OCI-LY3 (cell line): Measurements from ENCODE around the gene SKIL.

Experiments
- H2AFZ ChIP-seq: fragments of 200-600, 300-600 bp; shearing (Covaris generic); 2 replicates; pipeline ENCODE4 v1.6.0; 2014; ENCODE audit warnings: antibody characterized with exemption, low read depth, low read length
- H3K27ac ChIP-seq: fragments of 200-600, 300-600 bp; sonication (generic); 2 replicates; pipeline ENCODE4 v1.5.1; 2014; ENCODE audit warnings: mild to moderate bottlenecking, low read length, moderate library complexity, mixed read lengths
- H3K27me3 ChIP-seq: fragments of 200-600, 300-600 bp; sonication (generic); 2 replicates; pipeline ENCODE4 v1.6.1; 2014; ENCODE audit warnings: low read depth, low read length, mixed read lengths
- H3K36me3 ChIP-seq: fragments of 200-600, 300-600 bp; sonication (generic); replicated peaks from 2 replicates; pipeline ENCODE3; 2014; ENCODE audit warnings: low read depth, low read length, mixed read lengths
- H3K4me1 ChIP-seq: fragments of 300-600, 200-600 bp; sonication (generic); 2 replicates; pipeline ENCODE4 v1.6.1; 2014; ENCODE audit warnings: low read length, mixed read lengths
- H3K4me2 ChIP-seq: fragments of 200-600, 300-600 bp; sonication (generic); 2 replicates; pipeline ENCODE4 v1.6.1; 2014; ENCODE audit warnings: low read length, mixed read lengths
- H3K4me3 ChIP-seq: fragments of 300-600, 200-600 bp; sonication (generic); 2 replicates; pipeline ENCODE4 v1.5.1; 2014; ENCODE audit warnings: antibody characterized with exemption, mild to moderate bottlenecking, low read length, moderate library complexity
- H3K79me2 ChIP-seq: fragments of 300-600, 200-600 bp; shearing (Covaris generic); 2 replicates; pipeline ENCODE4 v1.6.1; 2014; ENCODE audit warnings: mild to moderate bottlenecking, low read length, mixed read lengths
- H3K9ac ChIP-seq: fragments of 300-600, 200-600 bp; shearing (Covaris generic); 2 replicates; pipeline ENCODE4 v1.6.0; 2014; ENCODE audit warnings: mild to moderate bottlenecking, low read length, moderate library complexity
- H3K9me3 ChIP-seq: fragments of 200-600, 300-600 bp; shearing (Covaris generic); 2 replicates; pipeline ENCODE4 v1.6.1; 2014; ENCODE audit warnings: low read length, mixed read lengths; ENCODE audit not compliant: insufficient read depth
- H4K20me1 ChIP-seq: fragments of 200-600, 300-600 bp; sonication (generic); 2 replicates; pipeline ENCODE4 v1.6.1; 2016; ENCODE audit warnings: low read length, mixed read lengths; ENCODE audit not compliant: insufficient read depth
- CTCF ChIP-seq: fragments of 200-600, 300-600 bp; sonication (generic); IDR thresholded peaks from 2 replicates; pipeline ENCODE4 v1.5.1; 2014; ENCODE audit warnings: antibody characterized with exemption, low read length, low read depth
- EZH2phosphoT487 ChIP-seq: fragments of 200-600 bp; shearing (Covaris generic); IDR thresholded peaks from 2 replicates; pipeline ENCODE4 v1.6.1; 2018; ENCODE audit warnings: antibody characterized with exemption, mixed run types, low read depth

The SKIL gene

GRCh38 chr3:170353485-170353884 lies 4.0 kb upstream of the SKIL start:
- no peak for TF ChIP-seq CTCF
- TF ChIP-seq EZH2phosphoT487: no peak
- Histone ChIP-seq H3K27ac (peak overlapping the region; percentile 99), H3K4me2 (peak overlapping the region; percentile 63)

DNA sequence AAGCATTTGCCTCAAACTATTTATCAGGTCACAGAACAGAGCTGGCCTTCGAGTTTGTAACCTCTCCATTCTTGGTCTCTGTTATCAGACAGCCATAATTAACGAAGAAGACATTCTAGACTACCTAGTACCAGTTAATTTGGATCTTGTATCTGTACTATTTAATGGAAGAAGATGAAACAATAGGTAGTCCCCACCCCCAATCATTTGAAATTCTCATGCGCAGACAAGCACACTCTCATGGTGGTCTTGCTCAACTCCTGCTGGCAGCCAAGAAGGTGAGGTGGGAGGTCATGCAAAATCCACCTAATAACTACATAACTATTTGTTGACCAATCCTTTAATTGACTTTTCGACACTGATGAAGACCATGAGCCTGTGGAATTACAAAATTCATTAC lies 2.8 kb upstream of the SKIL start:
- H3K27ac ChIP-seq: peak overlapping the region; percentile 99
- peaks cover 9% of the 10 kb centered on the region for H3K36me3 ChIP-seq
- peaks cover 63% of the 10 kb centered on the region for H3K4me1 ChIP-seq
- H3K9ac ChIP-seq: peak overlapping the region; percentile 92
- 0 out of 2 replicates have a peak overlapping the region, but pooled peaks have one; percentile 41 for H2AFZ ChIP-seq
- H3K4me2 ChIP-seq: peak overlapping the region; percentile 93
- no peaks in the 10 kb centered on the region for H3K27me3 ChIP-seq
- H3K79me2 ChIP-seq: peaks cover 29% of the 10 kb centered on the region
- no peaks in the 10 kb centered on the region for H3K9me3 ChIP-seq
- H3K4me3 ChIP-seq: peak overlapping the region; percentile 82
- TF ChIP-seq CTCF: no peak
- no peak for TF ChIP-seq EZH2phosphoT487
- peaks cover 3% of the 10 kb centered on the region for H4K20me1 ChIP-seq

More at GRCh38 chr3:170353485-170353884, 4.0 kb upstream of the SKIL start:
- no peaks in the 10 kb centered on the region for H3K27me3 ChIP-seq
- H2AFZ ChIP-seq: no peak overlapping the region
- peak overlapping the region; percentile 46 for H3K4me3 ChIP-seq
- H3K79me2 ChIP-seq: peaks cover 16% of the 10 kb centered on the region
- no peaks in the 10 kb centered on the region for H4K20me1 ChIP-seq
- no peaks in the 10 kb centered on the region for H3K9me3 ChIP-seq
- H3K4me1 ChIP-seq: peaks cover 73% of the 10 kb centered on the region
- peak overlapping the region; percentile 92 for H3K9ac ChIP-seq
- H3K36me3 ChIP-seq: no peaks in the 10 kb centered on the region

GRCh38 chr3:170355738-170356595 lies 1.5 kb upstream of the SKIL start:
- Histone ChIP-seq H3K4me3 (peak overlapping the region; percentile 82), H3K4me2 (peak overlapping the region; percentile 93), H2AFZ (no peak overlapping the region), H4K20me1 (peaks cover 15% of the 10 kb centered on the region), H3K9me3 (no peaks in the 10 kb centered on the region), H3K79me2 (peaks cover 41% of the 10 kb centered on the region), H3K4me1 (peaks cover 63% of the 10 kb centered on the region), H3K27ac (peak overlapping the region; percentile 99), H3K9ac (peak overlapping the region; percentile 92), H3K27me3 (no peaks in the 10 kb centered on the region), H3K36me3 (peaks cover 21% of the 10 kb centered on the region)
- TF ChIP-seq CTCF (no peak), EZH2phosphoT487 (no peak)

- H3K36me3 ChIP-seq: peaks cover 29% of the 10 kb centered on the region
These were observed 829 bp upstream of the SKIL start for GRCh38 chr3:170356596-170357175.

More at GRCh38 chr3:170356596-170357175, 829 bp upstream of the SKIL start:
- Histone ChIP-seq H3K4me3 (peak overlapping the region; percentile 82), H3K9me3 (no peaks in the 10 kb centered on the region), H2AFZ (no peak overlapping the region), H3K4me2 (peak overlapping the region; percentile 93), H3K27ac (peak overlapping the region; percentile 99), H4K20me1 (peaks cover 23% of the 10 kb centered on the region), H3K27me3 (no peaks in the 10 kb centered on the region), H3K79me2 (peaks cover 48% of the 10 kb centered on the region), H3K4me1 (peaks cover 64% of the 10 kb centered on the region), H3K9ac (peak overlapping the region; percentile 92)
- no peak for TF ChIP-seq EZH2phosphoT487
- no peak for TF ChIP-seq CTCF
